SU-DHL-6 (cell line): ENCODE results near the gene LDLRAD3.

Experiments
- CTCF ChIP-seq: fragments of 200-600 bp; sonication (generic); IDR thresholded peaks from one replicate; pipeline ENCODE4 v1.5.1; 2017; ENCODE audit warnings: antibody characterized with exemption, mild to moderate bottlenecking, low read length, moderate library complexity; ENCODE audit not compliant: insufficient read depth, poor library complexity, severe bottlenecking
- EZH2phosphoT487 ChIP-seq: fragments of 200-600 bp; sonication (generic), shearing (Covaris generic); conservative IDR thresholded peaks from 2 replicates; pipeline ENCODE4 v1.6.1; 2018; ENCODE audit warnings: mild to moderate bottlenecking, antibody characterized with exemption, low read length, moderate library complexity, mixed read lengths

DNA sequence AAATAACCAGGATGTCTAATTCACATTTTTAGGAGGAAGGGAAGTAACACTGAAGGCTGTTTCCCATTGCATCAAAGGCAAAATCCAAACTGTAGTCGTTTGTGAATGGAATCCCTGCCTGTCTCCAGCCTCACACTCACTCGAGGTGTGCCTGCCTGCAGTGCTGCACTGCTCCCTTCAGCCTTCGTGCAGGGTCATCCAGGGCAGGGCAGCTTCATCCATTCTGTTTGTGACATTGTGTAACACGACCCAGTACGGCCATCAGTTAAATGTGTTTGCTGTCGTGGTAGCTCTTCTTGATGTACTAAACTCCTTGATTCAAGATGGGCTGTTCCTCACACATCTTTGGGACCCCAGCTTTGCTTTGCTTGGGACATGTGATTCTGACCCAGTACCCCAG is 34.3 kb downstream of the LDLRAD3 start:
- TF ChIP-seq CTCF (no peak), EZH2phosphoT487 (no peak)
